Duodenal mucosa (tissue), 2 donors: ENCODE data around the gene SPTBN4.

Experiments
- H3K27ac ChIP-seq: one replicate; pipeline ENCODE4 v1.7.0; 2013; ENCODE audit warnings: low read depth, low read length
- H3K27me3 ChIP-seq, 2 donors: one replicate each; pipeline ENCODE4 v1.7.0; 2013; ENCODE audit warnings: low read length in 2 of 2, control low read depth in 1 of 2; ENCODE audit not compliant: insufficient read depth in 2 of 2, control insufficient read depth in 1 of 2
- H3K36me3 ChIP-seq, 2 donors: one replicate each; pipeline ENCODE4 v1.7.0; 2013; ENCODE audit warnings: low read length in 2 of 2, control low read depth in 1 of 2; ENCODE audit not compliant: insufficient read depth in 2 of 2, control insufficient read depth in 1 of 2
- H3K4me1 ChIP-seq, 2 donors: one replicate each; pipeline ENCODE4 v1.7.0; 2013; ENCODE audit warnings: low read length in 2 of 2, control low read depth in 1 of 2; ENCODE audit not compliant: insufficient read depth in 2 of 2, control insufficient read depth in 1 of 2
- H3K4me3 ChIP-seq, 2 donors: one replicate each; pipeline ENCODE4 v1.7.0; 2013; ENCODE audit warnings: low read length in 2 of 2, low read depth in 1 of 2
- H3K9ac ChIP-seq, 2 donors: one replicate each; pipeline ENCODE4 v1.7.0; 2013; ENCODE audit warnings: low read length in 2 of 2, low read depth in 1 of 2
- H3K9me3 ChIP-seq, 2 donors: one replicate each; pipeline ENCODE4 v1.7.0; 2013; ENCODE audit warnings: low read length in 2 of 2, control low read depth in 1 of 2; ENCODE audit not compliant: control insufficient read depth in 1 of 2

The SPTBN4 gene

GRCh38 chr19:40502647-40503319, 36.0 kb downstream of the SPTBN4 start:
- Histone ChIP-seq H3K4me1 (no peaks in the 10 kb centered on the region), H3K27ac (no peak overlapping the region), H3K27me3 (peaks cover 0 to 4% of the 10 kb centered on the region in 2 donors), H3K9ac (no peak overlapping the region), H3K36me3 (no peaks in the 10 kb centered on the region), H3K9me3 (no peaks in the 10 kb centered on the region), H3K4me3 (no peak overlapping the region)

DNA sequence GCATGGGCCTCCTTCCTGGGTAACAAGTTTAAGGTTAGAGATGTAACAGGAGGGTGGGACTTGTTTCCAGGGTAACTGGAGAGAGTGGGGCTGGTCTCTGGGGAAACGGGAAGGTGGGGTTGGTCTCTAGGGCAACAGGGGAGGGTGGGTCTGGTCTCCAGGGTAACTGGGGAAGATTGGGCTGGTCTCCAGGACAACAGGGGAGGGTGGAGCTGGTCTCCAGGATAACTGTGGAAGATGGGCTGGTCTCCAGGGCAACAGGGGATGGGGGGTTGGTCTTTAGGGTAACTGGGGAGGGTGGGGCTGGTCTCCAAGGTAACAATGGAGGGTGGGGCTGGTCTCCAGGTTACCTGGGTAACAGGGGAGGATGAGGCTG, 36.5 kb downstream of the SPTBN4 start:
- Histone ChIP-seq H3K4me1 (no peaks in the 10 kb centered on the region), H3K9me3 (no peaks in the 10 kb centered on the region), H3K27me3 (peaks cover 0 to 8% of the 10 kb centered on the region in 2 donors), H3K4me3 (no peak overlapping the region), H3K27ac (no peak overlapping the region), H3K36me3 (no peaks in the 10 kb centered on the region), H3K9ac (no peak overlapping the region)

DNA sequence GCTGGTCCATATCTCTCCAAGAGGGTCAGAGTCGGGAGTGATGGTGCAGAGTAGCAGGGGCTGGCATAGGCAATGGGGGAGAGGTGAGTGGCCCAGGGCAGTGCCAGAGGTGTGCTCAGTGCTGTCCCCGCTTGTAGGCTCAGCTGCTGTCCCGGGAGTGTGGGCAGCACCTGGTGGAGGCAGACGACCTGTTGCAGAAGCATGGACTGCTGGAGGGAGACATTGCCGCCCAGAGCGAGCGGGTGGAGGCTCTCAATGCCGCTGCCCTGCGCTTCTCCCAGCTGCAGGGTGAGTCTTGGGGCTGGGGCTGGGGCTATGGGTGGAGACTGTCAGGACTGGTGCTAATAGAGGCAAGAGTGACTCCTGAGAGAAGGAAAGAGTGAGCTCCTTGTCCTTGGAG, 39.3 kb downstream of the SPTBN4 start:
- Histone ChIP-seq H3K9me3 (no peaks in the 10 kb centered on the region), H3K9ac (no peak overlapping the region), H3K36me3 (no peaks in the 10 kb centered on the region), H3K4me1 (no peaks in the 10 kb centered on the region), H3K27me3 (peaks cover 0 to 15% of the 10 kb centered on the region in 2 donors), H3K4me3 (no peak overlapping the region), H3K27ac (no peak overlapping the region)

GRCh38 chr19:40507892-40508291, 41.1 kb downstream of the SPTBN4 start:
- peaks cover 0 to 3% of the 10 kb centered on the region in 2 donors for H3K4me1 ChIP-seq
- no peaks in the 10 kb centered on the region for H3K36me3 ChIP-seq
- H3K27me3 ChIP-seq = peaks cover 8 to 24% of the 10 kb centered on the region in 2 donors
- no peak overlapping the region for H3K4me3 ChIP-seq
- H3K9ac ChIP-seq = no peak overlapping the region
- no peaks in the 10 kb centered on the region for H3K9me3 ChIP-seq
- H3K27ac ChIP-seq = no peak overlapping the region

GRCh38 chr19:40508739-40509260, 42.0 kb downstream of the SPTBN4 start:
- H3K4me3 ChIP-seq = no peak overlapping the region
- H3K4me1 ChIP-seq = peaks cover 0 to 3% of the 10 kb centered on the region in 2 donors
- no peaks in the 10 kb centered on the region for H3K36me3 ChIP-seq
- no peak overlapping the region for H3K27ac ChIP-seq
- H3K9ac ChIP-seq = no peak overlapping the region
- H3K9me3 ChIP-seq = no peaks in the 10 kb centered on the region
- H3K27me3 ChIP-seq = peaks cover 17 to 29% of the 10 kb centered on the region in 2 donors

DNA sequence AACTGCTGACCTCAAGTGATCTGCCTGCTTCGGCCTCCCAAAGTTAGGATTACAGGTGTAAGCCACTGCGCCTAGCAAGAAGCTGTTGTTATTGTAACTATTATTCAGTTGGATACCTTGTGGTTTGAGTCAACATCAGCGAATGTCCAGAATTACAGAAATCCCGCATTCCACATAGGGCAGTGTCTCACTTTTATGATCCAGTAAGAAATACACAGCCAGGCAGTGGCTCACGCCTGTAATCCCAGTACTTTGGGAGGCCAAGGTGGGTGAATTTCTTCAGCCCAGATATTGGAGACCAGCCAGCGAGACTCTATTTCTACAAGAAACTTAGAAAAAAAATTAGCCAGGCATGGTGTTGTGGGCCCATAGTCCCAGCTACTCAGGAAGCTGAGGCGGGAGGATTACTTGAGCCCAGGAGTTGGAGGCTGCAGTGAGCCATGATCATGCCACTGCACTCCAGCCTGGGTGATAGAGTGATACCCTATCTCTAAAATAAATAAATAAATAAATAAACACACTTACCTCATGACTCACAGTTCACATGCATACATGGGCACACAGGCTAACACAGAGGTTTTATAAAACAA, 43.8 kb downstream of the SPTBN4 start:
- Histone ChIP-seq H3K27ac (no peak overlapping the region), H3K9ac (no peak overlapping the region), H3K4me1 (peaks cover 0 to 3% of the 10 kb centered on the region in 2 donors), H3K36me3 (no peaks in the 10 kb centered on the region), H3K4me3 (no peak overlapping the region), H3K27me3 (peaks cover 22 to 36% of the 10 kb centered on the region in 2 donors), H3K9me3 (no peaks in the 10 kb centered on the region)

DNA sequence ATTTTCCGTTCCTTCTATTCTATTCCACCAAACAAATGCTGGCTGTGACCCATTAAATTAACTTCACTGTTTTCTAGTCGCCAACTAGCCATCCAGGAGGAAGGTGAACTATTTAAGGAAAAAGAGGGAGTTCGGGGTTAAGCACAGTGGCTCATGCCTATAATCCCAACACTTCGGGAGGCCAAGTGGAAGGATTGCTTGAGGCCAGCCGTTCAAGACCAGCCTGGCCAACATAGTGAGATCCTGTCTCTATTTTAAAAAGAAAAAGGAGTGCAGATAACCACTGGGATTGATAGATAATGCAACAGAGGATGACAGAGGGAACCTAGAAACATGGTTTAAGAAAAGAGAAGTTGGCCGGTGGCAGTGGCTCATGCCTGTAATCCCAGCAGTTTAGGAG, 44.7 kb downstream of the SPTBN4 start:
- Histone ChIP-seq H3K27me3 (peaks cover 22 to 36% of the 10 kb centered on the region in 2 donors), H3K36me3 (no peaks in the 10 kb centered on the region), H3K27ac (no peak overlapping the region), H3K4me3 (no peak overlapping the region), H3K9ac (no peak overlapping the region), H3K4me1 (peaks cover 0 to 3% of the 10 kb centered on the region in 2 donors), H3K9me3 (no peaks in the 10 kb centered on the region)

DNA sequence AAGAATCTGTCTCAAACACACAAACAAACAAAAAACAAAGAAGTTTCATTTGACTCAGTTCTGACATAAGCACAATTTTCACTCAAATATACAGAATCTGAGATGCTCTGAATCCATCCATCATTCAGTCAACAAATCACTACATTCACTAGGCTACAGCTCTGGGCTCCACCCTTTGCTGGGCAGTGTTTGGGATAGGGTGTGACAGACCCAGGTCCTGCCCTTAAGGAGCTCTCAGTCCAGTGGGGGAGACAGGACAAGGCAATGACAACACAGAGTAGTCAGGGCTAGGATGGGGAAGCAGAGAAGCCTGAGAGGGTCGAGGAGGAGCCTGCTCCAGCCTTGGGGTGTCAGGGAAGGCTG, 45.3 kb downstream of the SPTBN4 start:
- no peak overlapping the region for H3K4me3 ChIP-seq
- H3K27me3 ChIP-seq = peaks cover 22 to 36% of the 10 kb centered on the region in 2 donors
- no peaks in the 10 kb centered on the region for H3K9me3 ChIP-seq
- H3K4me1 ChIP-seq = peaks cover 0 to 3% of the 10 kb centered on the region in 2 donors
- H3K9ac ChIP-seq = no peak overlapping the region
- no peaks in the 10 kb centered on the region for H3K36me3 ChIP-seq
- H3K27ac ChIP-seq = no peak overlapping the region

DNA sequence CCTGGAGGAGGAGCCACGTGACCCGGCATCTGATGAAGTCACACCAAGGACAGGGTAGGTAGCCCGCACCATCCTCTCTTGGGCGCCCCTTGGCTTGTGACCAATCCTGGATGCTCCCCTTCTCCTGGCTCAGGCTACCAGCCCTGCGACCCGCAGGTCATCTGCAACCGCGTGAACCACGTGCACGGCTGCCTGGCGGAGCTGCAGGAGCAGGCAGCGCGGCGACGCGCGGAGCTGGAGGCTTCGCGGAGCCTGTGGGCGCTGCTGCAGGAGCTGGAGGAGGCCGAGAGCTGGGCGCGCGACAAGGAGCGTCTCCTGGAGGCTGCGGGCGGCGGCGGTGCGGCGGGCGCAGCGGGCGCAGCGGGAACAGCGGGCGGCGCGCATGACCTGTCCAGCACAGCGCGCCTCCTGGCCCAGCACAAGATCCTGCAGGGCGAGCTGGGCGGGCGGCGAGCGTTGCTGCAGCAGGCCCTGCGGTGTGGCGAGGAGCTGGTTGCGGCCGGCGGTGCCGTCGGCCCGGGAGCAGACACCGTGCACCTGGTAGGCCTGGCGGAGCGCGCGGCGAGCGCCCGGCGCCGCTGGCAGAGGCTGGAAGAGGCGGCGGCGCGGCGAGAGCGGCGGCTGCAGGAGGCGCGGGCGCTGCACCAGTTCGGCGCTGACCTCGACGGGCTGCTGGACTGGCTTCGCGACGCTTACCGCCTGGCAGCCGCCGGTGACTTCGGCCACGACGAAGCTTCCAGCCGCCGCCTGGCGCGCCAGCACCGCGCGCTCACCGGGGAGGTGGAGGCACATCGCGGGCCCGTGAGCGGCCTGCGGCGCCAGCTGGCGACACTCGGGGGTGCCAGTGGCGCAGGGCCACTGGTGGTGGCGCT, 45.9 kb downstream of the SPTBN4 start:
- no peak overlapping the region for H3K4me3 ChIP-seq
- H3K4me1 ChIP-seq = peaks cover 0 to 3% of the 10 kb centered on the region in 2 donors
- no peak overlapping the region for H3K9ac ChIP-seq
- peaks cover 22 to 36% of the 10 kb centered on the region in 2 donors for H3K27me3 ChIP-seq
- no peaks in the 10 kb centered on the region for H3K36me3 ChIP-seq
- no peaks in the 10 kb centered on the region for H3K9me3 ChIP-seq
- H3K27ac ChIP-seq = no peak overlapping the region

DNA sequence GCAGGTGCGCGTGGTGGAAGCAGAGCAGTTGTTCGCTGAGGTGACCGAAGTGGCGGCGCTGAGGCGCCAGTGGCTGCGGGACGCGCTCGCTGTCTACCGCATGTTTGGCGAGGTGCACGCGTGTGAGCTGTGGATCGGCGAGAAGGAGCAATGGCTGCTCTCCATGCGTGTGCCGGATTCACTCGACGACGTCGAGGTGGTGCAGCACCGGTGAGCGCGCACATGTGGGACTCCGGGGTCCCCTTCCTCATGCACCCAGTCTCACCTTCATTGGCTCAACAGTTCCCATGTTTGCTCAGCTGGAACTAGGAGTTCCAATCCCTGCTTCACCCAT, 46.5 kb downstream of the SPTBN4 start:
- Histone ChIP-seq H3K27me3 (peaks cover 22 to 31% of the 10 kb centered on the region in 2 donors), H3K9me3 (no peaks in the 10 kb centered on the region), H3K4me3 (no peak overlapping the region), H3K4me1 (peaks cover 0 to 3% of the 10 kb centered on the region in 2 donors), H3K36me3 (no peaks in the 10 kb centered on the region), H3K9ac (no peak overlapping the region), H3K27ac (no peak overlapping the region)
